Fibroblast of skin of abdomen (primary cell): ENCODE measurements around the gene ZNF175.

Experiments used
- DNase-seq: peaks from one replicate; pipeline ENCODE4 v3.0.0-alpha.2; 2013

ZNF175 gene

DNA sequence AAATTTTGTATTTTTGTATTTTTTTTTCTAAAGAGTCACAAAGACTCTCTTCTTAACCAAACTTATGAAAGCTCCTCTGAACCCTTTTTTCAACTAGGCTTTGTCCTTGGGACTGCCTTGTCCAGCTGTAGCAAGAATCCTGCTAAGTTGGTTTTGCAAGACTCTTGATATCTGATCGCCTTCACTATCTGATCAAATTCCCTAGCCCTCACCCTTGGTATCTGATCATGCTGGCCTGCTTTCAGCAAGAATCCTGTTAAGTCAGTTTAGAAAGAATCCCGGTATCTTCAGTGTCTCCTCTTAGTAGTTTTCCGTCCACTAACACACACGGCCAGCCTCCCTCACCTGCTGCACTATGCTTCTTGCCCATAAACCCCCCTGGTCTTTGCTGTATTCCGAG, 61.0 kb downstream of the ZNF175 start:
- DNase-seq: no peak

DNA sequence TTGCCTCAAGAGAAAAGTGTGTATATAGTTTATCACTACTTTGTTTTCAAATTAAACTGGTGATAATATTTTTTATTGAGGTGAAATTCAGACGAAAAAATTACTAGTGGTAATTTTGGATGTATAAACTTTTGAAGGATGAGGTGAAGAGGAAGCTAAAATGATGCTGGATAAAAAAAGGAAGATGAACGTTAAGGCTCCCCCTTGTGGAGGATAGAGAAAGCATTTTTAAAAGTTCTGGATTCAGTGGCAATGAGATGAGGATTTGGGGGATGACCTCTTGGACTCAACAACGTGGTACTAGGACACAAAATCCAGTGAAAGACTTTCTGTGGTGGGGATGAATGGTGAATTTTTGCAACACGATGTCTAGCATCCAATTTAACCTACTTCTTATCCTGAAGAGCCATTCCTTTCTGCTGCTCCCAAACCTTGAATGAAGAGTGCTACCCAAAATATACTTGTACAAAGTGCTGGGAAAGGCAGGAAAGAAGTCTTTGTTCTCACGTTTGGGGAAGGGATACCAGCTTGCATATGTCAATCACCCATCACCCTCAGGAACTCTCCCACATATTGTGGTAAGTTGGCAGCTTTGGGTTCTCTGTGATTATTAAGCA, 66.4 kb downstream of the ZNF175 start:
- no peak for DNase-seq

DNA sequence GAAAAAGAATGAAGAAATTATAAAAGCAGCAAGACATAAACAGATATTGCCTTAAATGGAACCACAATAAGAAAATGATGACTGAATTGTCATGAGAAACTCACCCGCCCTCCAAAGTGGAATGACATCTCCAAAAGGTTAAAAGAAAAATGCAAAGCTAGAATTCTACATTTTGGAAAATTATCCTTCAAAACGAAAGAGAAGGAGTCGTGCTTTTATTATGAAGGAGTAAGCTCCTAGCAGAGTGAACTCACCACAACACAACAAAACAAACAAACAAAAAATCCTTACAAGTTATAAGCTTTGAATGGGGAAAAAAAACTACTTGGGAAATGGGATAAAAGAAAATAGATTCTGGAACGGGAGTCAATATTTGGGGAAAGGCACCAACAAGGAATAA, 68.8 kb downstream of the ZNF175 start:
- DNase-seq: no peak

DNA sequence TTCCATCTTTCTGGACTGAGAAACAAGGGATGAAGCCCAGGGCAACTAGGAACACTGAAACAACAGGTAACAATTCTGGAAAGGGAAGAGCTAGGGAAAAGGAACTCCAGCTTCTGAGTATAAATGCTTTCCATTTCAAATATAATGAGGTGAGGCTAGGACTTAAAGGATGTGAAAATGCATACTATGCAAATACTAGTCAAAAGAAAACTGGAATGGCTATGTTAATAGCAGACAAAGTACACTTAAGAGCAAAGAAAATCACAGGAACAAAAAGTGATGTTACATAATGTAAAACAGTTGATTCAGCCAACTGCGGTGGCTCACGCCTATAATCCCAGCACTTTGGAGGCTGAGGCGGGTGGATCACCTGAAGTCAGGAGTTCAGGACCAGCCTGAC, 69.3 kb downstream of the ZNF175 start:
- DNase-seq: no peak

DNA sequence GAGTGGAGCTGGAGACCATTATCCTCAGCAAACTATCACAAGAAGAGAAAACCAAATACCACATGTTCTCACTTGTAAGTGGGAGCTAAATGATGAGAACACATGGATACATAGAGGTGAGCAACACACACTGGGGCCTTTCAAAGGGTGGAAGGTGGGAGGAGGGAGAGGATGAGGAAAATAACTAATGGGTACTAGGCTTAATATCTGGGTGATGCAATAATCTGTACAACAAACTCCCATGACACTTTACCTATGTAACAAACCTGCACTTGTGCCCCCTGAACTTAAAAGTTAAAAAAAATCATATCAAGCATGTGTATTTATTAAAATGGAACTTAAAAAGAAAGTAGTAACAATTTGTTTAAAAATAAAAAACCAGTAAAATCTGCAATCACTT, 70.6 kb downstream of the ZNF175 start:
- DNase-seq: no peak
